GM19468 (cell line): Measurements from ENCODE around the gene PARP1.

Experiments used
- ATAC-seq: cut with Tn5 transposase; IDR thresholded peaks from one replicate; pipeline ENCODE4 v1.9.1; 2021; ENCODE audit warnings: mild to moderate bottlenecking, moderate library complexity, moderate number of reproducible peaks; ENCODE audit not compliant: unreplicated experiment; ENCODE audit errors: extremely low read depth

Gene PARP1

GRCh38 chr1:226408285-226409184, 642 bp upstream of the PARP1 start:
- ATAC-seq = no peak

GRCh38 chr1:226407199-226407496, 745 bp downstream of the PARP1 start:
- ATAC-seq = no peak

DNA sequence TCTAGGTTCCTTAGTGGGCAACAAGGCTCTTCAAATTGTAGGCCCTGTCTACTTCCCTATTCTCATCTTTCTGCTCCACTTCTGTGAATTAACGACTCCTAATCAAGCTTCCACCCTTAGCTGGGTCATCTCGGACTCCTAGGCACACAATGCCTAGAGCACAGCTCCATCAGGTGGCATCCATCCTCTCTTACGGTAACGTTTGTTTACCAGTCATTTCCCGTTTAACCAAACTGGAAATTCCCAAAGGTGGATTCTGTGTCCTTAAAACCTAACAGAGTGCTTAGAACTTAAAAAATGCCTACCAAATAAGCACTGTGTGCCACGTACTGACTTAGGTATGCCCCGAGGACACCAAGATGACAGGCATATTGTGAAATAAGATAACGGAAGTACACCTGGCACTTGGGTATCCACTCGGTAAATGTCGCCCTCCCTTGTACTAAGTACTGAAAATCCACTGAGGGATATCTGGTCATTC, 1.5 kb downstream of the PARP1 start:
- no peak for ATAC-seq

GRCh38 chr1:226405411-226405988, 2.4 kb downstream of the PARP1 start:
- no peak for ATAC-seq

- ATAC-seq = no peak
These were observed 3.0 kb downstream of the PARP1 start for GRCh38 chr1:226404904-226405222.

DNA sequence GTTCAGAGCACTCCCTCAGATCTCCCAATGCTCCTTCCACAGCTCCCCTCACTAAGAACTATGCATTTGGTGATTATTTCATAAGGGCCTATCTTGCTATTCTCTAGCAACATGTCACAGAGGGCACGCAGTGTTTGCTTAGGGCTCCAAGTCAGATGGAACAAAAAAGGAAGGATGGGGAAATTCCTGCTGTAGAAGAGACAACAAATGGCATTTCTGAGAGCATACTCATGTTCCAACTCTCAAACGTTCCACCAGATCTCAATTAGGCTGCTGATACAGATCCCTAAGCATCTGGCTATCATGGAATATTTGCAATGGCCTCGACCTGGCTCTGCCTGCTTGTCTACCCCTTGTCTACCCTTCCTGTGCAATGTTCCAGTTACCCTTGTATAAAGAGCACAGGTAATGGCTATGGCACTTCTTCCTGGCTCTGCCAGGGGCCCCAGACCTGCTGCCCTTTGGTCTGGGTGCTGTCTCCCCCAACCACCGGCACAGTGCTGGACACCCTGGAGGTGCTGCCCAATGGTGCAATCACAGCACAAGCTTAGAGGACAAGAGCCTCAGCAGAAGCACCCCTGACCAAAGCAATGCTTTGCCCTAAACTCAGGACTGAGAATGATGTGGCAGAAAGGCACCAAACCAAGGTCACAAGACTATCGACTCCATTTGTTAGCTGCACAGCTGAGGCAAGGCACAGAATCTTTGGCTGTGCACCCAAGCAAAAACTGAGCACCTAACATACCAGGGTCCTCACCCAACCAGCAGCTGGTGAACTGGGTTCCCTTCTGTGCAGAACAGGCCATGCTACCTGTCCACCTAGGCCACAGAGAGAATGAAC, 3.6 kb downstream of the PARP1 start:
- no peak for ATAC-seq

DNA sequence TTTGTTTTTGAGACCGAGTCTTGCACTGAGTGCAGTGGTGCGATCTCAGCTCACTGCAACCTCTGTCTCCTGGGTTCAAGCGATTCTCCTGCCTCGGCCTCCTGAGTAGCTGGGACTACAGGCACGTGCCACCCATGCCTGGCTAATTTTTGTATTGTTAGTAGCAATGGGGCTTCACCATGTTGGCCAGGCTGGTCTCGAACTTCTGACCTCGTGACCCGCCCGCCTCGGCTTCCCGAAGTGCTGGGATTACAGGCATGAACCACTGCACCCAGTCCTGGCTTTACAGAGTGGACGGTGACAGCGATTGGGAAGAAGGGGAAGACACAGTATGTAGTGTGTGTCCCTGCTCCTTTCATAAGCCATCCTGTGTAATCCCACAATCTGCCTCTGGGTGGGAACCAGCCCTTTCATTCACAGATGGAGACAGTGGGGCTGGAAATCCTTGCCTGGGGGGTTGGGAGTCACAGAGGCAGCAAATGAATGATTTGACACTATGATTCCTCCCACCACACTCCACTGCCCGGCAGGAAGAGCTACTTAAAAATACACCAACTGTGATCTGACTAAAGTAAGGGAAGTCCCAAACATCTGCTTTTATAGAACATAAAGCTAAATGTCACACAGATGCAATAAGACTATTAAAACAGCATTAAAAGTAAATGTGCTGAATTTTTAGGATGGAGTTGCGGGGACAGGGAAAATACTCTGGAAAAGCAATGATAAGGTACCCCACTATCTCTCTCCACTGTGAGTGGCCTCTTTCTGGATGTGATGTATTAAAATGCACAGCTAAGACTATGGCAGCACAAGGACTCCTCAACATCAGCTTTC, 4.5 kb downstream of the PARP1 start:
- ATAC-seq = no peak

DNA sequence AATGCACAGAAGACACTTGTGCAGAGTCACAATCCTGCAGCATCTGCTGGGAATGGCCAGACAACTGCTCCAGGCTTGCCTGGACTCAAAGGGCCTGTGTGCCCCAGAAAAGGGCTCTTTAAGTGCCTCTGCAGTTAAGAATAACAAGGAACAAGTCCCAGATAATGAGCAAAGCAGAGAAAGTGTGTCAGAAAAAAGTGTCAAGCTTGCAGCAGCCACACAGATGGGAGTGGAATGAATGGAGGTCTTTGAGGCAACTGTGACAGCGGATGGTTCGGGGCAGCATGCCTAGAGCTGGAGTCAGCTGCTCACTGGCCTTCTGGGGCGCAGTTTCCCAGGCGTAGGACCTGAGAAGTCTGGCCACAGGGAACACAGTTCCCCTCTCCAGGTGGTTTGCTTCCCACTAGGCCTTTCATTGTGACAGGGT, 5.1 kb downstream of the PARP1 start:
- ATAC-seq = no peak

DNA sequence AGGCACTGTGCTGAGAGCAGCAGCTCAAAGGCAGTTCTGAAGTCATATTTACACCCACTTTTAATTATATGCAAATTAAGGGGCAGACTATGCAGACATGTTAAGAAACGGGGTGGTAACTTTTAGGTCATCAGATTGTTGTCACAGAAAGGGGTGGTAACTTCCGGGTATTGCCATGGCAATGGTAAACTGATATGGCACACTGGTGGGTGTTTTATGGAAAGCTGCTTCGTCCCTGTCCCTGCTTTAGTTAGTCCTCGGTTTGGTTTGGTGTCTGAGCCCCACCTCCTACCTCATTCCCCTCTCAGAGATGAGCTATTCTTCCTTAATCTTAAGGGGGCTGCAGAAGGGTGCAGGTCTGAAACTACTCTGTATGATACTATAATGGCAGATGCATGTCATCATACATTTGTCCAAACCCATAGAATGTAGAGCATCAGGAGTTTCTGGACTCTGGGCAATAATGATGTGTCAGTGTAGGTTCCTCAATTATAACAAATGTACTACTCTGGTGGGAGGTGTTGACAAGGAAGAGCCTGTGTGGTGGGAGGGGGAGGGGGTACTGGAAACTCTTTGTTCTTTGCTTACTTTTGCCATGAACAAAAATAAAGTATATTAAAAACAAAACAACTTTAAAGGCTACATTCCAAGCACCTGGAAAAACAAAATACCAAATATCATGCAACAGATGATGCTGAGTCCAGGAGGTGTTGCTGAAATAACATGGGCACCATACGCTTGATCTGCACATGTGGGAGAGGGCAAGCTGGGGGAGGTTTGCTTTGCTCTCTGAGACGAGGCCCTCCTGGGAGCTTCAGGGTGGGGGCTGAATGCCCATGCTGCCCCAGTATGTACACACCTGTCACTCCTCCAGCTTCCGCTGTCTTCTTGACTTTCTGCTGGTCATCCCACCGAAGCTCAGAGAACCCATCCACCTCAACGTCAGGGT, 6.3 kb downstream of the PARP1 start:
- no peak for ATAC-seq

GRCh38 chr1:226400519-226401354, 7.2 kb downstream of the PARP1 start:
- ATAC-seq = no peak

- ATAC-seq = no peak
These were observed 9.8 kb downstream of the PARP1 start for GRCh38 chr1:226397955-226398636.

GRCh38 chr1:226397011-226397926, 10.6 kb downstream of the PARP1 start:
- ATAC-seq = no peak

DNA sequence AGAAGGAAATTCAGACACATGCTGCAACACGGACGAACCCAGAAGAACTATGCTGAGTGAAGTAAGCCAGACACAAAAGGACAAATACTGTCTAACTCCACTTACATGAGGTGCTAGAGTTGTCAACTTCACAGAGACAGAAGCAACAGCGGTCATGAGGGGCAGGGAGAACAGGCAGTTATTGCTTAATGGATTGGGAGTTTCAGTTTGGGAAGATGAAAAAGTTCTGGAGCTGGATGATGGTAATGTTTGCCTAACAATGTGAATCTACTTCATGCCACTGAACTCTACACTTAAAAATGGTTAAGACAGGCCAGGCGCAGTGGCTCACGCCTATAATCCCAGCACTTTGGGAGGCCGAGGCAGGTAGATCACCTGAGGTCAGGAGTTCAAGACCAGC, 12.1 kb downstream of the PARP1 start:
- no peak for ATAC-seq

- no peak for ATAC-seq
These were observed 13.4 kb downstream of the PARP1 start for GRCh38 chr1:226394462-226394861.

GRCh38 chr1:226390681-226391080, 17.2 kb downstream of the PARP1 start:
- ATAC-seq = no peak

- no peak for ATAC-seq
These were observed 19.8 kb downstream of the PARP1 start for GRCh38 chr1:226388131-226388530.

DNA sequence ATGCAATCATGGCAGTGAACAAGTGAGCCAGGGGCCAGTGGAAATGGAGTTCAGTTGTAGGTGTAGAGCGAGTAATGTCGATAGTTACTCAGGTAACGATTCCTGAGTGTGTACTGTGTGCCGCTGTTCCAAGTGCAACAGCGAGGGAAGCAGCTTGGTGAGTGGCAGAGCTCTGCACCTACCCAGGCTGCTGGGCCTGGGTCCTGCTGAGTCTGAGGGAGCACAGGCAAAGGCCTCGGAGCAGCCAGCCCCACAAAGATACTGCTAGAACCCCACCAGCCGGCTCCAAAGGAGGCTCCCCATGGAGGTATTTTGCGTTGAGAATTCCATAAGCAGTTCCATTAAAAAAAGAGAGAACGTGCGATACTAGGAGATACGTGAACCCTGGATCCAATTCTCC, 23.2 kb downstream of the PARP1 start:
- no peak for ATAC-seq
